Endometrial microvascular endothelial cells (primary cell): ENCODE data around the gene ZNF697. TPM values are rescaled to one million over a fixed set of nuclear protein-coding genes. Genes with fewer than 3 reads are reported as not detected.
"Not testable (repeated sequence)": the region's sequence is repeated elsewhere in the genome, so short reads cannot be mapped to it uniquely, and the experiment has no call there.

Experiments used
- in situ Hi-C: cut with HindIII; loops from 2 replicates; pipeline ENCODE4 v1.10.0; 2017; ENCODE audit warnings: low sequenced_read_pairs, low pct_unique_long_range_greater_than_20kb; ENCODE audit errors: inconsistent ontology term
- total RNA-seq: library from RNA; depleted of rRNA; stranded (reverse); fragments of >200 nt; gene quantifications from one replicate; pipeline ENCODE4 v1.2.3, GENCODE V29; 2015; ENCODE audit errors: inconsistent ontology term

ZNF697 gene
- total RNA-seq, 1 donor from 2014 or later = 12.1 TPM

GRCh38 chr1:119585801-119586200, 62.3 kb downstream of the ZNF697 start:
- in situ Hi-C loops = not testable (repeated sequence)

DNA sequence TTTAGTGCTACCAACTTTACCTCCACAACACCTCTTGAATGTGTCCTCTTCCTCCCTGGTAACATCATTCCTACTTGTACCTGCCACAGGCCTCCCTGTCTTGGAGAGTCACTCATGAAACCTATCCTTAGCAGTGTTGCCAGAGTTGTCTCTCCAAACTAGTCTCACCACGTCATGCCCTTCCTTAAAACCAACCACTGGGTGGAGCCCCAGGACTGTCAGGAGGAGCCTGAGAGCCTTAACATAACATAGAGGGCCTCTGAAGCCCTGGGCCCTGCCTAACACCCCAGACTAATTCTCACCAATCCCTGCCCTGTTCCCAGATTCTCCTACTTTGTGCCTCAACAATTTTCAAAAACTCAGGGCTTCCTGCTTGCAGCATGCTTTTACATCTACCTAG, 65.3 kb downstream of the ZNF697 start:
- in situ Hi-C loops = no loop called here

DNA sequence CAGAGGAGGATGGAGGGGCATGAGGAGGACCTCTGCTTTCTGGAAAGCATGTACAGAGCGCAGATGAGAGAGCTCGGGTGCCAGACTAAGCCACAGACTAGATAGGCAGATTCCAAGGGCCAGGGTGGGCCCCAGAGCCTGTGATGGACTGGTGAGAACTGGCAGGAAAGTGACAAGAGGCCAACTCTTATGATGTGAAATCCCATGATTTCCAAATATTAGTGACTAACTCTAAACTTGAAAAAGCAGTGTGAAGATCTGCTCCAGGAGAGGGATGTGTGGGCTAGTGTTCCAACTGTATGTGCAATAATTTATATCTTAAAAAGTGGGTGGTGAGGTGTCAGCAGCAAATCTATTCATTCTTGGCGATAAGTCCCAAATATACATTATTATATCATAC, 67.0 kb downstream of the ZNF697 start:
- in situ Hi-C loops = not testable (repeated sequence)

GRCh38 chr1:119573886-119574285, 74.2 kb downstream of the ZNF697 start:
- in situ Hi-C loops = no loop called here

- in situ Hi-C loops = not testable (repeated sequence)
Observed at GRCh38 chr1:119569930-119570622, 78.0 kb downstream of the ZNF697 start.

Other genes with a start within 250 kb of the ZNF697 start
- gene HSD3B2, start 233.1 kb downstream of the ZNF697 start, total RNA-seq = not detected
- gene HSD3B1, start 141.1 kb downstream of the ZNF697 start, total RNA-seq = not detected
- 15.4 TPM for gene PHGDH, start 63.7 kb upstream of the ZNF697 start, total RNA-seq
- not detected for gene HMGCS2, start 120.6 kb upstream of the ZNF697 start, total RNA-seq
- not detected for gene REG4, start 163.2 kb upstream of the ZNF697 start, total RNA-seq
- gene ADAM30, start 248.2 kb upstream of the ZNF697 start, total RNA-seq = not detected